Sigmoid colon (tissue), 3 donors: ENCODE data around the gene TELO2.

Experiments used
- POLR2A ChIP-seq, 2 donors: fragments of 450-650 bp; IDR thresholded peaks; one replicate each; pipeline ENCODE4 v1.6.1; 2016; ENCODE audit warnings: antibody characterized with exemption in 2 of 2, mild to moderate bottlenecking in 2 of 2, moderate library complexity in 2 of 2
- TF ChIP-seq, protein P1 (sequence below), 4 experiments: fragments of 450-650 bp in 3 of 4; fragments of 200-600 bp in 1 of 4; IDR thresholded peaks; one replicate each; pipeline ENCODE4 v1.5.1; 2016 to 2019; ENCODE audit warnings: antibody characterized with exemption in 4 of 4, mild to moderate bottlenecking in 3 of 4, moderate library complexity in 2 of 4

- no peak for TF ChIP-seq POLR2A (IDR thresholded peaks at IDR 0.05)
- TF ChIP-seq, protein P1, sequence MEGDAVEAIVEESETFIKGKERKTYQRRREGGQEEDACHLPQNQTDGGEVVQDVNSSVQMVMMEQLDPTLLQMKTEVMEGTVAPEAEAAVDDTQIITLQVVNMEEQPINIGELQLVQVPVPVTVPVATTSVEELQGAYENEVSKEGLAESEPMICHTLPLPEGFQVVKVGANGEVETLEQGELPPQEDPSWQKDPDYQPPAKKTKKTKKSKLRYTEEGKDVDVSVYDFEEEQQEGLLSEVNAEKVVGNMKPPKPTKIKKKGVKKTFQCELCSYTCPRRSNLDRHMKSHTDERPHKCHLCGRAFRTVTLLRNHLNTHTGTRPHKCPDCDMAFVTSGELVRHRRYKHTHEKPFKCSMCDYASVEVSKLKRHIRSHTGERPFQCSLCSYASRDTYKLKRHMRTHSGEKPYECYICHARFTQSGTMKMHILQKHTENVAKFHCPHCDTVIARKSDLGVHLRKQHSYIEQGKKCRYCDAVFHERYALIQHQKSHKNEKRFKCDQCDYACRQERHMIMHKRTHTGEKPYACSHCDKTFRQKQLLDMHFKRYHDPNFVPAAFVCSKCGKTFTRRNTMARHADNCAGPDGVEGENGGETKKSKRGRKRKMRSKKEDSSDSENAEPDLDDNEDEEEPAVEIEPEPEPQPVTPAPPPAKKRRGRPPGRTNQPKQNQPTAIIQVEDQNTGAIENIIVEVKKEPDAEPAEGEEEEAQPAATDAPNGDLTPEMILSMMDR (IDR thresholded peaks at IDR 0.05) = no peak
These were observed 38.4 kb downstream of the TELO2 start for GRCh38 chr16:1531638-1531910.
